ENCODE measurements around the gene FTO. TPM values are rescaled to one million over a fixed set of nuclear protein-coding genes. Genes with fewer than 3 reads are reported as not detected.

Gene FTO
- polyA plus RNA-seq, 1 donor from 2014 or later, result 80.1 TPM

- Histone ChIP-seq H3K36me3 (ENCODE audit: insufficient read depth, low read length) (no peaks in the 10 kb centered on the region), H3F3A (ENCODE audit: insufficient read depth, low read length, poor library complexity, severe bottlenecking) (peaks cover 3% of the 10 kb centered on the region), H2AFZ (ENCODE audit: low read depth, low read length) (no peak overlapping the region), H3K4me2 (ENCODE audit: low read length) (no peak overlapping the region), H3K9me2 (ENCODE audit: insufficient read depth, low read length) (no peaks in the 10 kb centered on the region), H3K4me3 (ENCODE audit: low read length) (no peak overlapping the region), H3K79me2 (replicated peaks; ENCODE audit: insufficient read depth, low read length) (no peaks in the 10 kb centered on the region), H4K20me1 (ENCODE audit: insufficient read depth) (no peaks in the 10 kb centered on the region), H3K9me3 (ENCODE audit: low read length) (no peaks in the 10 kb centered on the region), H3K27ac (ENCODE audit: low read length) (no peak overlapping the region), H3K27me3 (ENCODE audit: insufficient read depth, low read depth, low read length) (no peaks in the 10 kb centered on the region), H3K9ac (ENCODE audit: low read length) (no peak overlapping the region)
- TF ChIP-seq MXI1 (conservative IDR thresholded peaks at IDR 0.05; ENCODE audit: poor library complexity, severe bottlenecking) (no peak), SMC3 (conservative IDR thresholded peaks at IDR 0.05; ENCODE audit: poor library complexity) (no peak), TAF1 (IDR thresholded peaks at IDR 0.05; ENCODE audit: low read depth) (no peak), CTCF (IDR thresholded peaks at IDR 0.05; ENCODE audit: poor library complexity, severe bottlenecking) (no peak), RAD21 (conservative IDR thresholded peaks at IDR 0.05) (no peak), POLR2AphosphoS5 (IDR thresholded peaks at IDR 0.05) (no peak), REST (IDR thresholded peaks at IDR 0.05; ENCODE audit: borderline replicate concordance) (no peak), EZH2 (IDR thresholded peaks at IDR 0.05; ENCODE audit: borderline replicate concordance, insufficient read depth, low read length, poor library complexity, severe bottlenecking) (no peak), EP300 (conservative IDR thresholded peaks at IDR 0.05; ENCODE audit: poor library complexity, severe bottlenecking) (no peak)
Measured at GRCh38 chr16:54055864-54056263, 351.9 kb downstream of the FTO start.

GRCh38 chr16:54056921-54057320 lies 353.0 kb downstream of the FTO start:
- Histone ChIP-seq H3F3A (ENCODE audit: insufficient read depth, low read length, poor library complexity, severe bottlenecking) (peaks cover 3% of the 10 kb centered on the region), H3K4me3 (ENCODE audit: low read length) (no peak overlapping the region), H3K4me2 (ENCODE audit: low read length) (no peak overlapping the region), H2AFZ (ENCODE audit: low read depth, low read length) (no peak overlapping the region), H3K79me2 (replicated peaks; ENCODE audit: insufficient read depth, low read length) (no peaks in the 10 kb centered on the region), H3K9me2 (ENCODE audit: insufficient read depth, low read length) (no peaks in the 10 kb centered on the region), H3K9ac (ENCODE audit: low read length) (no peak overlapping the region), H4K20me1 (ENCODE audit: insufficient read depth) (no peaks in the 10 kb centered on the region), H3K27me3 (ENCODE audit: insufficient read depth, low read depth, low read length) (no peaks in the 10 kb centered on the region), H3K36me3 (ENCODE audit: insufficient read depth, low read length) (no peaks in the 10 kb centered on the region), H3K27ac (ENCODE audit: low read length) (no peak overlapping the region), H3K9me3 (ENCODE audit: low read length) (no peaks in the 10 kb centered on the region)
- TF ChIP-seq CTCF (IDR thresholded peaks at IDR 0.05; ENCODE audit: poor library complexity, severe bottlenecking) (no peak), MXI1 (conservative IDR thresholded peaks at IDR 0.05; ENCODE audit: poor library complexity, severe bottlenecking) (no peak), SMC3 (conservative IDR thresholded peaks at IDR 0.05; ENCODE audit: poor library complexity) (no peak), REST (IDR thresholded peaks at IDR 0.05; ENCODE audit: borderline replicate concordance) (no peak), POLR2AphosphoS5 (IDR thresholded peaks at IDR 0.05) (no peak), RAD21 (conservative IDR thresholded peaks at IDR 0.05) (no peak), TAF1 (IDR thresholded peaks at IDR 0.05; ENCODE audit: low read depth) (no peak), EZH2 (IDR thresholded peaks at IDR 0.05; ENCODE audit: borderline replicate concordance, insufficient read depth, low read length, poor library complexity, severe bottlenecking) (no peak), EP300 (conservative IDR thresholded peaks at IDR 0.05; ENCODE audit: poor library complexity, severe bottlenecking) (no peak)

Measured in neural cell (in vitro differentiated cells).